KMS-11 (cell line): Measurements from ENCODE around the gene FBXW8.

Source experiments
- H2AFZ ChIP-seq: fragments of 200-600 bp; sonication (generic); 2 replicates; pipeline ENCODE4 v1.6.1; 2016; ENCODE audit warnings: antibody characterized with exemption, mixed run types, low read depth
- H3K27ac ChIP-seq: fragments of 200-600 bp; sonication (generic); 2 replicates; pipeline ENCODE4 v1.6.1; 2016; ENCODE audit warnings: mild to moderate bottlenecking, mixed run types
- H3K27me3 ChIP-seq: fragments of 200-600 bp; sonication (generic); 2 replicates; pipeline ENCODE4 v1.6.1; 2017; ENCODE audit warnings: mild to moderate bottlenecking, low read depth, mixed run types, moderate library complexity; ENCODE audit not compliant: insufficient read depth
- H3K36me3 ChIP-seq: fragments of 200-600 bp; sonication (generic); 2 replicates; pipeline ENCODE4 v1.6.1; 2017; ENCODE audit warnings: mild to moderate bottlenecking, mixed run types; ENCODE audit not compliant: insufficient read depth
- H3K4me1 ChIP-seq: fragments of 200-600 bp; sonication (generic); 2 replicates; pipeline ENCODE4 v1.6.1; 2016; ENCODE audit warnings: mild to moderate bottlenecking, low read depth, mixed run types; ENCODE audit not compliant: poor library complexity, severe bottlenecking
- H3K4me2 ChIP-seq: fragments of 200-600 bp; sonication (generic); 2 replicates; pipeline ENCODE4 v1.7.0; 2016; ENCODE audit warnings: mild to moderate bottlenecking, mixed run types
- H3K4me3 ChIP-seq: fragments of 200-600 bp; sonication (generic); IDR thresholded peaks from 2 replicates; pipeline ENCODE4 v1.6.1; 2017; ENCODE audit warnings: low read depth, low read length, mixed read lengths; ENCODE audit not compliant: insufficient read depth
- H3K79me2 ChIP-seq: fragments of 200-600 bp; sonication (generic); 2 replicates; pipeline ENCODE4 v1.6.1; 2016; ENCODE audit warnings: low read depth, mixed run types; ENCODE audit not compliant: insufficient read depth
- H3K9ac ChIP-seq: fragments of 200-600 bp; sonication (generic); 2 replicates; pipeline ENCODE4 v1.6.1; 2016; ENCODE audit warnings: mild to moderate bottlenecking, mixed run types
- H4K20me1 ChIP-seq: fragments of 200-600 bp; sonication (generic); 2 replicates; pipeline ENCODE4 v1.6.1; 2016; ENCODE audit warnings: mild to moderate bottlenecking, mixed run types; ENCODE audit not compliant: insufficient read depth
- TF ChIP-seq, protein P1 (sequence below): fragments of 200-600 bp; sonication (generic); conservative IDR thresholded peaks from 2 replicates; pipeline ENCODE4 v1.6.1; 2017; ENCODE audit warnings: low read depth, mild to moderate bottlenecking, antibody characterized with exemption, low read length, moderate library complexity, mixed read lengths

The FBXW8 gene

DNA sequence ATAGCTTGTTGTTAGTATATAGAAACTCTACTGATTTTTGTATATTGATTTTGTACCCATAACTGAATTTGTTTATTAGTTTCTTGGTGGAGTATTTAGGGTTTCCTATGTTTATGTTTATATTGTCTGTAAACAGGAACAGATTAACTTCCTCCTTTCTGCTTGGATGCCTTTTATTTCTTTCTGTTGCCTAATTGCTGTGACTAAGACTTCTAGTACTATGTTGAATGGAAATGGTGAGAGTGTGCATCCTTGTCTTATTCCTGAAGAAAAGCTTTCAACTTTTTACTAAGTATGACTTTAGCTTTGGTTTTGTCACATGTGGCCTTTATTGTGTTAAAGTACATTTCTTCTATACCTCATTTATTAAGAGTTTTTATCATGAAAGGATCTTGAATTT lies 20.9 kb downstream of the FBXW8 start:
- Histone ChIP-seq H3K27ac (no peak overlapping the region), H3K79me2 (no peaks in the 10 kb centered on the region; the same call in 1 of the 2 replicates), H3K4me2 (no peak overlapping the region), H3K9ac (no peak overlapping the region), H3K4me1 (peaks cover 3% of the 10 kb centered on the region), H4K20me1 (no peaks in the 10 kb centered on the region), H3K36me3 (no peaks in the 10 kb centered on the region), H2AFZ (no peak overlapping the region), H3K4me3 (no peak overlapping the region), H3K27me3 (no peaks in the 10 kb centered on the region)
- TF ChIP-seq, protein P1, sequence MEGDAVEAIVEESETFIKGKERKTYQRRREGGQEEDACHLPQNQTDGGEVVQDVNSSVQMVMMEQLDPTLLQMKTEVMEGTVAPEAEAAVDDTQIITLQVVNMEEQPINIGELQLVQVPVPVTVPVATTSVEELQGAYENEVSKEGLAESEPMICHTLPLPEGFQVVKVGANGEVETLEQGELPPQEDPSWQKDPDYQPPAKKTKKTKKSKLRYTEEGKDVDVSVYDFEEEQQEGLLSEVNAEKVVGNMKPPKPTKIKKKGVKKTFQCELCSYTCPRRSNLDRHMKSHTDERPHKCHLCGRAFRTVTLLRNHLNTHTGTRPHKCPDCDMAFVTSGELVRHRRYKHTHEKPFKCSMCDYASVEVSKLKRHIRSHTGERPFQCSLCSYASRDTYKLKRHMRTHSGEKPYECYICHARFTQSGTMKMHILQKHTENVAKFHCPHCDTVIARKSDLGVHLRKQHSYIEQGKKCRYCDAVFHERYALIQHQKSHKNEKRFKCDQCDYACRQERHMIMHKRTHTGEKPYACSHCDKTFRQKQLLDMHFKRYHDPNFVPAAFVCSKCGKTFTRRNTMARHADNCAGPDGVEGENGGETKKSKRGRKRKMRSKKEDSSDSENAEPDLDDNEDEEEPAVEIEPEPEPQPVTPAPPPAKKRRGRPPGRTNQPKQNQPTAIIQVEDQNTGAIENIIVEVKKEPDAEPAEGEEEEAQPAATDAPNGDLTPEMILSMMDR: no peak

DNA sequence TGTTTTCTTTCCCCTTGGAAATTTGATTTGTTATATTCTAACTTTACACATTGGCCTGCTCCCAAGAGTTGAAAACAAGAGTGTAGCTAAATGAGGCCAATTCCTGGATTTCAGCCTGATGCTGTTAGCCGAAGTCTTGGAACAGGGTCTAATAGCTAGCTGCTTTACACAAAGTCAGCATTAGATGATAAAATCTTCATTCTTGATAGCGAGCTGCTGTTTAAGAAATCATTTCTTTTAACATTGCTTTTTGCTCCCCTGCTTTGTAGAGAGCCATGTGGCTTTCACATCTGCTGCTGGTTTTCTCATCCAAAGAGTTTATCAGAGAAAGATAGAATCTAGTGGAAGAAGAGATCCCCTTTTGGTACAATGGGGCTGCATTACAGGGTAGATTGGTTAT lies 22.3 kb downstream of the FBXW8 start:
- TF ChIP-seq, protein P1: no peak
- H4K20me1 ChIP-seq: no peaks in the 10 kb centered on the region
- no peaks in the 10 kb centered on the region for H3K36me3 ChIP-seq
- no peak overlapping the region for H3K9ac ChIP-seq
- H2AFZ ChIP-seq: no peak overlapping the region
- H3K27me3 ChIP-seq: no peaks in the 10 kb centered on the region
- H3K4me2 ChIP-seq: no peak overlapping the region
- no peak overlapping the region for H3K4me3 ChIP-seq
- H3K79me2 ChIP-seq: no peaks in the 10 kb centered on the region; the same call in 1 of the 2 replicates
- H3K4me1 ChIP-seq: no peaks in the 10 kb centered on the region
- no peak overlapping the region for H3K27ac ChIP-seq

DNA sequence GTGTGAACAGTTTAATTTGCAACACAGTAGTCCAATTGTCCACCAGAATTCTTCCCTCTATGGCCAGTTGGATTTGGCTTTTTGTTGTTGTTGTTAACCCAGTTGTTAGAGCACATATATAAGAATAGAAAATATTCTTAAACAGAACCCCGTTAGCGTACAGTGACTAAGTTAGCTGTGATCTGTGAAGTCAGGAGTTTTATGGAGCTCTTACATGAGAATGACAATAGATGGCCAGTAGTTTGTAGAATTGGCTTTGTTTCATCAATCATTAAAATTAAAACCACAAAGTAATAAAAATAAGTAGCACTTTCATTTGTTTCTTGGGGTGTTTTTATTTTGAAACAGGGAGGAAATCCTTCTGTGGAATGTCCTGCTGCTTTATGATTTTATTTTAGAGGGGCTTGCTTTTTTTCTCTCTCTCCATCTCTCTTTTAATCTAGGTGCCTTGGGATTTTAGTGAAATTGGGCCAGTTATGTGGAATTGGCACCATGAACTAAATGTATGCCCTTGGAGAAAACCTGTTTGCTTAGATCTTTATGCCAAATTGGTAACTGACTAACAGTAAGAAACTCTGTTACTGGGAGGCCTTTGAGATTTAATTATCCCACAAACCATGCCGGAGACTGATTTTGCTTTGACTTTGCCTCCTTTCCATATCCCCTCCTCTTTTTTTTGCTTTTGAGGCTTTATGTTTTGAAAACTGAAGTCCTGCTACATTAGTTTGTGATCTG lies 22.9 kb downstream of the FBXW8 start:
- Histone ChIP-seq H3K27me3 (no peaks in the 10 kb centered on the region), H3K36me3 (no peaks in the 10 kb centered on the region), H4K20me1 (no peaks in the 10 kb centered on the region), H2AFZ (no peak overlapping the region), H3K4me1 (no peaks in the 10 kb centered on the region), H3K4me2 (no peak overlapping the region), H3K4me3 (no peak overlapping the region), H3K79me2 (no peaks in the 10 kb centered on the region; the same call in 1 of the 2 replicates), H3K9ac (no peak overlapping the region), H3K27ac (no peak overlapping the region)
- TF ChIP-seq, protein P1: no peak

DNA sequence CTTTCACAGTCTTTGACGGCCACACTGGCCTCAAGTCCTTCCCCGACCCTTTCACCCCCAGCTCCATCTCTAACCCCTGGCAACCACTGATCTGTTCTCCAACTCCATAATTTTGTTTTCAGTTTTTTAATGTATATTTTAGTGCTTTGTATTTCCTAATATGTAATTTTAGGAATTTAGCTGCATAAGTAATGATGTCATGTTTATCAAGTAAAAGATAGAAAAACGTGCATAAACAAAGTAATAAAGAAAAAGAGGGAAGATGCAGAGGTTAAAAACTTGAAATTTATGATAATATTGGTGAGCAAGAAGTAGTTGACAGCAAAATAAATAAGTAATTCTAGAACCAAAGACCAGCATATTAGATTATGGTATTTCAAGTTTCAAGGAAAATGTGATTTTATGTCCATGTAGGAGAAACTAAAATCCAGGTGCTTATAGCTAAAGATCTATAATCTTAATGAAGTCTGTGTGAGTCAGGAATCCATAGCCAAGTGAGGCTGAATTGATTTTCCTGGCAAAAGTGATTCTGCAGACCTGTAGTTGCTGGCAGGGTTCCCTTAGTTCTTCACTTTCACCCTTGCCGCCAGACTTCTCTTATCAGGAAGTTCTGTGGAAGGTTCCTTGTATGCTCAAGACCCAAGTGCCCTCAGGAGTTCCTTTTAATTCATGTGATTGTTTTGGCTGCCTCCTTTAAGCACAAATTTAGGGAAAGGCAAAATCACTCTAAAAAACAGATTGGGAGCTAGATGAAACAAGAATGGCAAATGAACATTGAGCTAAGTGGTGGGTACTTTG lies 24.4 kb downstream of the FBXW8 start:
- no peaks in the 10 kb centered on the region; the same call in 1 of the 2 replicates for H3K79me2 ChIP-seq
- TF ChIP-seq, protein P1: no peak
- H3K9ac ChIP-seq: no peak overlapping the region
- H3K4me1 ChIP-seq: no peaks in the 10 kb centered on the region
- H4K20me1 ChIP-seq: no peaks in the 10 kb centered on the region
- H2AFZ ChIP-seq: no peak overlapping the region
- H3K27me3 ChIP-seq: no peaks in the 10 kb centered on the region
- H3K36me3 ChIP-seq: no peaks in the 10 kb centered on the region
- H3K4me2 ChIP-seq: no peak overlapping the region
- H3K4me3 ChIP-seq: no peak overlapping the region
- H3K27ac ChIP-seq: no peak overlapping the region
